Measurements from ENCODE around the gene CHST1. TPM values are rescaled to one million over a fixed set of nuclear protein-coding genes. Genes with fewer than 3 reads are reported as not detected.

Gene CHST1
- total and polyA plus RNA-seq, 3 donors from 2014 or later = 6.2 to 17.1 (median 10.6) TPM

DNA sequence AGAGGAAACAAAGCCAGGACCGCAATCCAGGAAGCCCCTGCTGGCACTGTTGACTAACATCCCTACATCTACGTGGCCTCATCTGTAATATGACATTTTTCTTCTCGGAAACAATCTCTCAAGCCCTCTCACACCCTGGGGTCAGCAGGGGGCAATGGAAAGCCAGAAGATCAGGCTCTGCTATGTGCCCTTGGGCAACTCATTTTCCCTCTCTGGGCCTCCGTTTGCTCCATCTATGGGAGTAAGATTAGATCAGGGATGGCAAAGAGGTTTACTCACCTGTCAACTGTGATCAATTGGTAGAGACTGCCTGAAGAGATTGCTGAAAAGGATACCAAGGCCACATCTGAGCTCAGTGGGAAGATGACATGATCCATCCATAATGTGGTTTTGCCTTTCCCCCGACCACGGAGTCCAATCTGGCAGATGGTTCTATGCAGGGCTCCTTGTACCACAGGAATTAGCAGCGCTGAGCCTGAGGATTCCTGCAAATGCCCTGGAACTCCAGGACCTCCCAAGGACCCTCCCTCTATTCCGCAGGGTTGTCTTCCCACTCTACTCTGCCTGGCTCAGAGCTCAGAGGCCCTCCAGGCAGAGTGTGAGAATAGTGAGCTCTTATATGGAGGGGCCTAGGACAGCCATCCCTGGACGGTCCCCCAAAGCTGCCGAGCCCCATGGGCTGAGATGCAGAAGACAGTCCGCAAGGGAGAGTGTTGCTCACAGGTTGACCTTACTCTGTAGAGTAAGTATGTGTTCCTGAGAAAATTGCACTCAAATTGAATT is 66.1 kb downstream of the CHST1 start:
- WGBS, 2 donors = 80 to 87% methylated on average over 11 of the region's 11 CpGs
- Histone ChIP-seq H3K4me1 (no peaks in the 10 kb centered on the region), H3K27me3 (no peaks in the 10 kb centered on the region), H3K36me3 (ENCODE audit: low read depth, missing control alignments) (no peaks in the 10 kb centered on the region), H3K27ac (no peak overlapping the region), H3K9me3 (no peaks in the 10 kb centered on the region), H3K4me3 (no peak overlapping the region)
- no peak for DNase-seq
- intact Hi-C loops (cut with DNase I; ENCODE audit: low total_unique reads) = no loop called here
- TF ChIP-seq, protein P1, sequence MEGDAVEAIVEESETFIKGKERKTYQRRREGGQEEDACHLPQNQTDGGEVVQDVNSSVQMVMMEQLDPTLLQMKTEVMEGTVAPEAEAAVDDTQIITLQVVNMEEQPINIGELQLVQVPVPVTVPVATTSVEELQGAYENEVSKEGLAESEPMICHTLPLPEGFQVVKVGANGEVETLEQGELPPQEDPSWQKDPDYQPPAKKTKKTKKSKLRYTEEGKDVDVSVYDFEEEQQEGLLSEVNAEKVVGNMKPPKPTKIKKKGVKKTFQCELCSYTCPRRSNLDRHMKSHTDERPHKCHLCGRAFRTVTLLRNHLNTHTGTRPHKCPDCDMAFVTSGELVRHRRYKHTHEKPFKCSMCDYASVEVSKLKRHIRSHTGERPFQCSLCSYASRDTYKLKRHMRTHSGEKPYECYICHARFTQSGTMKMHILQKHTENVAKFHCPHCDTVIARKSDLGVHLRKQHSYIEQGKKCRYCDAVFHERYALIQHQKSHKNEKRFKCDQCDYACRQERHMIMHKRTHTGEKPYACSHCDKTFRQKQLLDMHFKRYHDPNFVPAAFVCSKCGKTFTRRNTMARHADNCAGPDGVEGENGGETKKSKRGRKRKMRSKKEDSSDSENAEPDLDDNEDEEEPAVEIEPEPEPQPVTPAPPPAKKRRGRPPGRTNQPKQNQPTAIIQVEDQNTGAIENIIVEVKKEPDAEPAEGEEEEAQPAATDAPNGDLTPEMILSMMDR (IDR thresholded peaks at IDR 0.05) = no peak
- TF ChIP-seq POLR2A (IDR thresholded peaks at IDR 0.05) = no peak

Small RNA genes within 50 kb of the gene (microRNA-seq; reads per million reads assigned to microRNA genes)
- 12.5 to 36.6 reads per million in 2 donors for gene MIR7154 (ENCODE audit: borderline number of aligned reads in 2 of 2, borderline replicate concordance in 1 of 2)

Small RNA genes within 50 kb of the gene (small RNA-seq; reads per million reads assigned to genes)
- gene MIR7154 = 1.9 to 5.3 reads per million in 2 donors

Other genes starting within 250 kb of the CHST1 start
- 10 to 100 TPM; 12.9 to 15.7 TPM for gene SLC35C1, start 139.5 kb upstream of the CHST1 start, total RNA-seq
- 10.4 TPM for gene SLC35C1, start 139.5 kb upstream of the CHST1 start, polyA plus RNA-seq (ENCODE audit: insufficient read depth, low read depth, low replicate concordance)
- 100 to 1,000 TPM; 109 to 124 TPM for gene CRY2, start 181.9 kb upstream of the CHST1 start, total RNA-seq
- gene CRY2, start 181.9 kb upstream of the CHST1 start, polyA plus RNA-seq (ENCODE audit: insufficient read depth, low read depth, low replicate concordance) = 80.0 TPM
- gene MAPK8IP1, start 220.0 kb upstream of the CHST1 start, total RNA-seq = 10 to 100 TPM; 54.5 to 57.5 TPM
- gene MAPK8IP1, start 220.0 kb upstream of the CHST1 start, polyA plus RNA-seq (ENCODE audit: insufficient read depth, low read depth, low replicate concordance) = 62.9 TPM
- gene FREY1, start 241.6 kb upstream of the CHST1 start, total RNA-seq = 10 to 100 TPM; 19.2 to 22.7 TPM
- gene FREY1, start 241.6 kb upstream of the CHST1 start, polyA plus RNA-seq (ENCODE audit: insufficient read depth, low read depth, low replicate concordance) = 59.2 TPM

Data from testis (tissue), 3 donors.